ENCODE measurements around the gene OSBPL10.

OSBPL10 gene

DNA sequence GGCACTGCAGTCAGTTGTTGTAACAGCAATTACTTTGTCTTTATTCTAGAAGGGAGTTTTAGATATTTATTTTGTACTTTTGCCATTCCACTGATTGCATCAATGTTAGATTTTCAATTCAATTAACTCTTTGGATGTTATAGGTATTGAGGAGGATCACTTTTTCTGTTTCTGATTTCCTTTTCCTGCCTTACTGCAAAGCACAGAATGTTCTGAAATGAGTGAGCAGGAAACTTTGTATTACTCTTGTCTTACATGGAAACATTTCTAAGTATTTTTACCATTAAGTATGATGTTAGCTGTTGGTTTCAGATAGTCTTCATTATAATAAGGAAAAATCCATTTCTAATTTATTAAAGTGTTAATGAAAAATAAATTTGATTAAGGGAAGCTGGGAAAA is 80.5 kb downstream of the OSBPL10 start:
- in situ Hi-C loops (cut with MboI; ENCODE audit: low pct_unique_long_range_greater_than_20kb, low sequenced_read_pairs, unreplicated experiment) = no loop called here
- no peak for DNase-seq (ENCODE audit: low spot score)
- TF ChIP-seq, protein P1, sequence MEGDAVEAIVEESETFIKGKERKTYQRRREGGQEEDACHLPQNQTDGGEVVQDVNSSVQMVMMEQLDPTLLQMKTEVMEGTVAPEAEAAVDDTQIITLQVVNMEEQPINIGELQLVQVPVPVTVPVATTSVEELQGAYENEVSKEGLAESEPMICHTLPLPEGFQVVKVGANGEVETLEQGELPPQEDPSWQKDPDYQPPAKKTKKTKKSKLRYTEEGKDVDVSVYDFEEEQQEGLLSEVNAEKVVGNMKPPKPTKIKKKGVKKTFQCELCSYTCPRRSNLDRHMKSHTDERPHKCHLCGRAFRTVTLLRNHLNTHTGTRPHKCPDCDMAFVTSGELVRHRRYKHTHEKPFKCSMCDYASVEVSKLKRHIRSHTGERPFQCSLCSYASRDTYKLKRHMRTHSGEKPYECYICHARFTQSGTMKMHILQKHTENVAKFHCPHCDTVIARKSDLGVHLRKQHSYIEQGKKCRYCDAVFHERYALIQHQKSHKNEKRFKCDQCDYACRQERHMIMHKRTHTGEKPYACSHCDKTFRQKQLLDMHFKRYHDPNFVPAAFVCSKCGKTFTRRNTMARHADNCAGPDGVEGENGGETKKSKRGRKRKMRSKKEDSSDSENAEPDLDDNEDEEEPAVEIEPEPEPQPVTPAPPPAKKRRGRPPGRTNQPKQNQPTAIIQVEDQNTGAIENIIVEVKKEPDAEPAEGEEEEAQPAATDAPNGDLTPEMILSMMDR (IDR thresholded peaks at IDR 0.05; ENCODE audit: extremely low read depth, insufficient read depth, missing control alignments) = no peak

DNA sequence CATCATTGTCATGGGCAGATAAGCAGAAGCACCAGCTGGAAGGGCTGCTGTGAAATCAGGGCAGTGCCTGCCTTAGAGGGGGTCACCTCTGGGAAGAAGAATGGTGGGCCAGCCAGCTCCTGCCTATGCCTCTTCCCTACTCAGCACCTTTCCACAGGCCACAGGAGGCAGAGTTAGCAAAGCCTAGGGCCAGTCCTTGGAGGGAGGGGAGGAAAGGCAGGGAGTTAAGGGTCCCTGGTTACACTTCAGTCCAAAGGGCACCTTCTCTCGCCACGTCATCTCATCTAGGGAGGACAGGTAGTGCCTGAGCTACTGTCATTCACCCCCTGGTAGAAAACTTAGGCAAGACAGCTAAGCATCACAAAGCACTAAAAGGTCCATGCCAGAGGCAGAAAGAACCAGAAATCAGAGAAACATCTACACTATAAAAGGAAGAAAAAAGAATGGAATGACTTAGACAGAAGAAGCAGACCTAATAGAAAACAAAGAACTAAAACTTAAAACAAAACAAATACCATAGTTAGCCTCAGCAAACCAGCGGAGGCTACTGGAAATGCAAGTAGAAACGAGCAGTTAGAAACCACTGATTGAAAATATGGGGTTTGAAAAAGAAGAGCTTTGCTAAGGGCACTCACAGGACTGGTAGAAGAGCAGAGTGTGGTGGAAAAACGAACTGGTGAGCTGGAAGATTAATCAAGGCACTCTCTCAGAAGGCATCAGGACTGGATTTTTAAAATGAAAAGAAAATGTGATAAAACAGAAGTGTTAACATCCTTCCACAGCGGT is 84.2 kb downstream of the OSBPL10 start:
- TF ChIP-seq, protein P1 (IDR thresholded peaks at IDR 0.05; ENCODE audit: extremely low read depth, insufficient read depth, missing control alignments) = no peak
- no peak for DNase-seq (ENCODE audit: low spot score)
- in situ Hi-C loops (cut with MboI; ENCODE audit: low pct_unique_long_range_greater_than_20kb, low sequenced_read_pairs, unreplicated experiment) = no loop called here

DNA sequence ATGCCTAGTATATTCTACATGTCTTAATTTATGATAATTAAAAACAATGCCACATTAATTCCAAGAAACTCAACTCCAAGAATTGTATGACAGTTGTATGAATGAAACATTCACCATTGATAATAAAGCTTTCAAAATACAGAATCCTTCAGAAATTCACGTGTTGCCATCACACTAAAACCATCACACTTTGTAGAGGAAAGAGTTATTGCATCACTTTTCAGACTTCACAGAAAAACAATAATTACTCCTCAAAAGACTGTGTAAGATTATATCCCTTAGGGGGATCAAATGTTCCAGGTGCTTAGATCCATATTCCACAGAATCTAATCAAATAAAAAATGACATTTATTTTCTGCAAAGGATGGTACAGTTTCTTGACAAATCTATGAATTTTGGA is 85.0 kb downstream of the OSBPL10 start:
- TF ChIP-seq, protein P1 (IDR thresholded peaks at IDR 0.05; ENCODE audit: extremely low read depth, insufficient read depth, missing control alignments) = no peak
- in situ Hi-C loops (cut with MboI; ENCODE audit: low pct_unique_long_range_greater_than_20kb, low sequenced_read_pairs, unreplicated experiment) = no loop called here
- no peak for DNase-seq (ENCODE audit: low spot score)

DNA sequence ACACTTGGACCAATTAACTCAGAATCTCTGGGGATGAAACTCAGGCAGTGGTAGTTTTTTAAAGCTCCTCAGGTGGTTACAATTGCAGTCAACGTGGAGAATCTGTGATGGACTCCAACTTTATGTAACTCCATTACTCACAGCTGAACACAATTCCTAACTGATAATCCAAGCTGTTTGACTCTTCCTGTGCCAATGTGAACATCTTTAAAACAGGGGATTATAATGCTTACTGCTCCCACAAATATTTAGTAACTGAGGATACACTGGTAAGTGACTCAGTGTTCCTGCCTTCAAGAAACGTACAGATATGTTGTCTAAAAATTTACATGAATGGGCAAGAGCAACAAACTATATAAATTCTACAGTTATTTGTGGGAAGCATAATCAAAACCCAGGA is 85.6 kb downstream of the OSBPL10 start:
- TF ChIP-seq, protein P1 (IDR thresholded peaks at IDR 0.05; ENCODE audit: extremely low read depth, insufficient read depth, missing control alignments) = no peak
- in situ Hi-C loops (cut with MboI; ENCODE audit: low pct_unique_long_range_greater_than_20kb, low sequenced_read_pairs, unreplicated experiment) = no loop called here
- DNase-seq (ENCODE audit: low spot score) = no peak

DNA sequence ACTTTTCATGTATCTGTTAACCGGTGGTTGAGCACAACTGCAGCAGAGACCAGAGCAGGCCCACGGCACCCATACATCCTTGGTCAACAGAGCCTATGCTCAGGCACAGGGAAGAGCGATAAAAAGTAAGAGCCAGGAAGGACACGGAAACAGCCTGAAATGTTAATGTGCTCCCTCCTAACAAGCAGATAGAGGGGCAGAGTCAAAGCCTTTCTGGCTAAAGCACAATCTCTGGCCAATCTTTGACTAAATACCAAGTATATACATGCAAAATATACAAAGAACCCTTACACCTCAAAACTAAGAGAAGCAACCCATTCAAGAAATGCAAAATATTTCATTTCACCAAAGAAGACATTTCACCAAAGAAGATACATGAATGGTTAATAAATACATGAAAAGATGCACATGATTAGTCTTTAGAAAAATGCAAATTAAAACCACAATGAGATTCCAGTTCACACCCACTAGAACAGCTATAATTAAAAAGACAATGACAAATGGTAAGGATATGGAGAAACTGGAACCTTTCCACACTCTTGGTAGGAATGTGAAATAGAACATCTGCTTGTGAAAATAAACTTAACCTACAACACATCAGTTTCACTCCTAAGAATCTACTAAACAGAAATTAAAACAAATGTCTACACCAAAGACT is 88.0 kb downstream of the OSBPL10 start:
- TF ChIP-seq, protein P1 (IDR thresholded peaks at IDR 0.05; ENCODE audit: extremely low read depth, insufficient read depth, missing control alignments) = no peak
- DNase-seq (ENCODE audit: low spot score) = no peak
- in situ Hi-C loops (cut with MboI; ENCODE audit: low pct_unique_long_range_greater_than_20kb, low sequenced_read_pairs, unreplicated experiment) = no loop called here

DNA sequence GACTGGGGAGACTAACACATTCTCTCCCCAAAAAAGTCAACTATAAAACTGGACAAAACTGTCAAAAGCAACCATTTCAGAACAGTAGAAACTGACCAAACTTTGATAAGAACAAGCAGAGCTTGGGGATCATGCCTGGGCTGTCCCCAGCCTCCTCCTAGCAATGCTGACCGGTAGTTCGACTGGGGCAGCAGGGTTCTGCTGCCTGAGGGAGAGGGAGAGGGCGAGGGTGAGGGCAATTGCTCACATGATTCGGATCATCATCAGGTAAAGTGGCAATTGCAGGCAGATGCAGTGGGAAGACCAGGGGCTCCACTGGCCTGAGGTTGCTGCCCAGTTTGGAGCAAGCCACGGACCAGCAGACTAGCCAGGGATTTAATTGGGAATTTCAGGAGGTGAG is 88.6 kb downstream of the OSBPL10 start:
- no peak for DNase-seq (ENCODE audit: low spot score)
- in situ Hi-C loops (cut with MboI; ENCODE audit: low pct_unique_long_range_greater_than_20kb, low sequenced_read_pairs, unreplicated experiment) = no loop called here
- TF ChIP-seq, protein P1 (IDR thresholded peaks at IDR 0.05; ENCODE audit: extremely low read depth, insufficient read depth, missing control alignments) = no peak

Data from GM13977 (cell line).